ENCODE measurements around the gene CFAP20.

Gene CFAP20

GRCh38 chr16:58123896-58124600 is 5.1 kb downstream of the CFAP20 start:
- no peak for DNase-seq

GRCh38 chr16:58121132-58121531 is 8.0 kb downstream of the CFAP20 start:
- no peak for DNase-seq

- DNase-seq = no peak
These were observed 8.9 kb downstream of the CFAP20 start for GRCh38 chr16:58120234-58120633.

- no peak for DNase-seq
These were observed 9.7 kb downstream of the CFAP20 start for GRCh38 chr16:58119509-58119845.

GRCh38 chr16:58118801-58119508 is 10.2 kb downstream of the CFAP20 start:
- no peak for DNase-seq

GRCh38 chr16:58116529-58116928 is 12.7 kb downstream of the CFAP20 start:
- no peak for DNase-seq

GRCh38 chr16:58116081-58116480 is 13.1 kb downstream of the CFAP20 start:
- no peak for DNase-seq

- no peak for DNase-seq
These were observed 14.1 kb downstream of the CFAP20 start for GRCh38 chr16:58114827-58115825.

- no peak for DNase-seq
These were observed 17.9 kb downstream of the CFAP20 start for GRCh38 chr16:58111302-58111627.

GRCh38 chr16:58110571-58111301 is 18.4 kb downstream of the CFAP20 start:
- DNase-seq = no peak

- DNase-seq = no peak
These were observed 19.3 kb downstream of the CFAP20 start for GRCh38 chr16:58109881-58110280.

- DNase-seq = no peak
These were observed 19.9 kb downstream of the CFAP20 start for GRCh38 chr16:58109330-58109729.

GRCh38 chr16:58107709-58108108 is 21.5 kb downstream of the CFAP20 start:
- no peak for DNase-seq

- DNase-seq = no peak
These were observed 22.0 kb downstream of the CFAP20 start for GRCh38 chr16:58107228-58107627.

- no peak for DNase-seq
These were observed 23.6 kb downstream of the CFAP20 start for GRCh38 chr16:58105631-58106030.

- no peak for DNase-seq
These were observed 26.4 kb downstream of the CFAP20 start for GRCh38 chr16:58102665-58103392.

- DNase-seq = no peak
These were observed 29.3 kb downstream of the CFAP20 start for GRCh38 chr16:58099956-58100300.

GRCh38 chr16:58099097-58099955 is 29.9 kb downstream of the CFAP20 start:
- DNase-seq = no peak

GRCh38 chr16:58098207-58099096 is 30.7 kb downstream of the CFAP20 start:
- no peak for DNase-seq

GRCh38 chr16:58096249-58096648 is 32.9 kb downstream of the CFAP20 start:
- DNase-seq = no peak
